Astrocyte (in vitro differentiated cells and primary cell): Measurements from ENCODE around the gene PTPRN2.

Experiments
- EZH2 ChIP-seq: IDR thresholded peaks from 2 replicates; pipeline ENCODE4 v1.6.1; 2012; ENCODE audit warnings: mild to moderate bottlenecking, low read length, inconsistent platforms; ENCODE audit not compliant: insufficient read depth
- TF ChIP-seq, protein P1 (sequence below): IDR thresholded peaks from 2 replicates; pipeline ENCODE4 v1.5.1; 2011; ENCODE audit warnings: low read depth, mild to moderate bottlenecking, inconsistent platforms, low read length, moderate library complexity; ENCODE audit not compliant: insufficient read depth

DNA sequence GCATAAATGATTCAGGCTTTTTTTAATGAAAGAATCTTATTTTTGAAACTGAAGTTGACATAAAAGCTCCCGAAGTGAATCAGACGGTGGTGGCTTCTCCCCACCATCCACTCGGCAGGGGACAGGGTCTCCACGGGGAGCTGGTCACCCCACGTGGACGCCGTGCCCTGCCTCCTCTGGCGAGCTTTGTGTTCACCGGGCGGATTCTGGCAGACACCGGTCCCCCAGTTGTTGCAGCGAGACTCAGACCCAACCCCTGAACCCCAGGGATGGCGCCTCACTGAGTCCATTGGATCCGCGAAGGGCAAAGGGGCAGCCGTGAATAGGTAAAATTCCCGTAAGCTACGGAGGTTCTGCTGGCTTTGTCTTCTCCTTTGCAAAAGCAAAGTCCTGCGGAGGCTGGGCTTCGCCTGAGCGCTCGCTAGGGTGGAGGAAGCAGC is 38.4 kb downstream of the PTPRN2 start:
- TF ChIP-seq, protein P1, sequence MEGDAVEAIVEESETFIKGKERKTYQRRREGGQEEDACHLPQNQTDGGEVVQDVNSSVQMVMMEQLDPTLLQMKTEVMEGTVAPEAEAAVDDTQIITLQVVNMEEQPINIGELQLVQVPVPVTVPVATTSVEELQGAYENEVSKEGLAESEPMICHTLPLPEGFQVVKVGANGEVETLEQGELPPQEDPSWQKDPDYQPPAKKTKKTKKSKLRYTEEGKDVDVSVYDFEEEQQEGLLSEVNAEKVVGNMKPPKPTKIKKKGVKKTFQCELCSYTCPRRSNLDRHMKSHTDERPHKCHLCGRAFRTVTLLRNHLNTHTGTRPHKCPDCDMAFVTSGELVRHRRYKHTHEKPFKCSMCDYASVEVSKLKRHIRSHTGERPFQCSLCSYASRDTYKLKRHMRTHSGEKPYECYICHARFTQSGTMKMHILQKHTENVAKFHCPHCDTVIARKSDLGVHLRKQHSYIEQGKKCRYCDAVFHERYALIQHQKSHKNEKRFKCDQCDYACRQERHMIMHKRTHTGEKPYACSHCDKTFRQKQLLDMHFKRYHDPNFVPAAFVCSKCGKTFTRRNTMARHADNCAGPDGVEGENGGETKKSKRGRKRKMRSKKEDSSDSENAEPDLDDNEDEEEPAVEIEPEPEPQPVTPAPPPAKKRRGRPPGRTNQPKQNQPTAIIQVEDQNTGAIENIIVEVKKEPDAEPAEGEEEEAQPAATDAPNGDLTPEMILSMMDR: no peak
- TF ChIP-seq EZH2: no peak
